ENCODE data around the gene SLC25A2. TPM values are rescaled to one million over a fixed set of nuclear protein-coding genes. Genes with fewer than 3 reads are reported as not detected.

Gene SLC25A2
- total and polyA plus RNA-seq, 10 of the 15 experiments (the other 5 are each of a cell fraction or from before 2014, with no cell fraction given): 0.09 to 0.44 (median 0.24) TPM; not detected in 6

- ChIA-PET POLR2A (no interaction called here), CTCF (no interaction called here), SMC1A (ENCODE audit: uncharacterized antibody, unreplicated experiment) (no interaction called here), RAD21 (ENCODE audit: unreplicated experiment) (no interaction called here)
- Histone ChIP-seq H3K27me3 (replicated peaks in 1 of 2; ENCODE audit: control insufficient read depth in 2 of 2, insufficient read depth in 2 of 2, low read length in 1 of 2) (no peaks in the 10 kb centered on the region), H4K20me1 (ENCODE audit: control insufficient read depth, insufficient read depth) (no peaks in the 10 kb centered on the region), H3K9ac (ENCODE audit: control insufficient read depth, insufficient read depth, low read length) (no peak overlapping the region), H3K4me2 (ENCODE audit: control insufficient read depth, insufficient read depth) (no peak overlapping the region), H3K79me2 (ENCODE audit: control insufficient read depth, insufficient read depth, low read length) (no peaks in the 10 kb centered on the region), H3K4me3 (no peak overlapping the region), H3K27ac (ENCODE audit: control insufficient read depth, insufficient read depth) (no peak overlapping the region), H3K4me1 (ENCODE audit: control insufficient read depth, insufficient read depth, low read length) (no peaks in the 10 kb centered on the region), H3K36me3 (ENCODE audit: control insufficient read depth in 2 of 2, insufficient read depth in 2 of 2, low read length in 1 of 2) (no peaks in the 10 kb centered on the region), H3K9me3 (replicated peaks; ENCODE audit: control insufficient read depth, insufficient read depth, low read length) (peaks cover 2% of the 10 kb centered on the region; the same call in 2 of the 3 replicates), H2AFZ (ENCODE audit: control insufficient read depth, low read depth, low read length) (no peak overlapping the region)
- WGBS (ENCODE audit: insufficient coverage, insufficient replicate concordance, low lambda C conversion rate, missing lambda C conversion rate): 73% methylated on average over 20 of the region's 20 CpGs
- no TSS peak for BruUV-seq (replicated peaks)
- no peak for TF ChIP-seq LARP7 (IDR thresholded peaks at IDR 0.05)
- no peak for TF ChIP-seq JUNB (IDR thresholded peaks at IDR 0.05)
- no peak for TF ChIP-seq SUPT20H (IDR thresholded peaks at IDR 0.05; ENCODE audit: borderline replicate concordance, control insufficient read depth, low read depth, low read length)
- no peak for TF ChIP-seq GABPA (IDR thresholded peaks at IDR 0.05; ENCODE audit: low read depth)
- no peak for TF ChIP-seq TBL1XR1 (IDR thresholded peaks at IDR 0.05; ENCODE audit: low read depth, low read length)
- TF ChIP-seq NFYB (IDR thresholded peaks at IDR 0.05; ENCODE audit: insufficient read depth, low read depth, low read length): no peak
- no peak for TF ChIP-seq MXI1 (IDR thresholded peaks at IDR 0.05; ENCODE audit: low read depth, low read length)
- TF ChIP-seq WRNIP1 (IDR thresholded peaks at IDR 0.05; ENCODE audit: borderline replicate concordance, low read depth, low read length): no peak
- no peak for TF ChIP-seq HSF1 (IDR thresholded peaks at IDR 0.05; ENCODE audit: low read depth, low read length)
- no peak for TF ChIP-seq ZNF384 (IDR thresholded peaks at IDR 0.05; ENCODE audit: borderline replicate concordance, low read depth, low read length)
- FAIRE-seq (no peak), ATAC-seq (no peak), DNase-seq (ENCODE audit: low read depth, low spot score) (no peak)
- in situ Hi-C loops (cut with MboI) (no loop called here), intact Hi-C loops (cut with micrococcal nuclease; ENCODE audit: unreplicated experiment) (no loop called here)
Measured at GRCh38 chr5:141345327-141345726, 41.5 kb upstream of the SLC25A2 start.
